22Rv1 (cell line): Measurements from ENCODE around the gene PEAK1.

Source experiments
- H3K27ac ChIP-seq: fragments of 450-650 bp; 2 replicates; pipeline ENCODE4 v1.5.1; 2017
- CTCF ChIP-seq: fragments of 450-650 bp; IDR thresholded peaks from 2 replicates; pipeline ENCODE4 v1.5.1; 2017; ENCODE audit warnings: mild to moderate bottlenecking
- ZFX ChIP-seq: fragments of 450-650 bp; IDR thresholded peaks from 2 replicates; pipeline ENCODE4 v1.6.1; 2017; ENCODE audit warnings: antibody characterized with exemption, borderline replicate concordance

Gene PEAK1

GRCh38 chr15:77225088-77225487 is 194.8 kb downstream of the PEAK1 start:
- H3K27ac ChIP-seq = no peak overlapping the region
- no peak for TF ChIP-seq ZFX
- TF ChIP-seq CTCF = no peak

- no peak for TF ChIP-seq ZFX
- TF ChIP-seq CTCF = no peak
These were observed 195.6 kb downstream of the PEAK1 start for GRCh38 chr15:77224352-77224751.

GRCh38 chr15:77221708-77222107 is 198.2 kb downstream of the PEAK1 start:
- no peak overlapping the region for H3K27ac ChIP-seq
- TF ChIP-seq ZFX (no peak), CTCF (no peak)

More at GRCh38 chr15:77224352-77224751, 195.6 kb downstream of the PEAK1 start:
- H3K27ac ChIP-seq = no peak overlapping the region

GRCh38 chr15:77221174-77221573 is 198.7 kb downstream of the PEAK1 start:
- no peak for TF ChIP-seq ZFX
- no peak for TF ChIP-seq CTCF
- H3K27ac ChIP-seq = no peak overlapping the region

- TF ChIP-seq ZFX = no peak
- TF ChIP-seq CTCF = no peak
- no peak overlapping the region for H3K27ac ChIP-seq
These were observed 200.1 kb downstream of the PEAK1 start for GRCh38 chr15:77219841-77220240.

GRCh38 chr15:77209221-77209620 is 210.7 kb downstream of the PEAK1 start:
- H3K27ac ChIP-seq = no peak overlapping the region
- TF ChIP-seq ZFX (no peak), CTCF (no peak)

- no peak overlapping the region for H3K27ac ChIP-seq
- TF ChIP-seq CTCF (no peak), ZFX (no peak)
These were observed 211.7 kb downstream of the PEAK1 start for GRCh38 chr15:77208241-77208640.
